Osteoblast (primary cell): ENCODE data around the gene PLXNA4. TPM values are rescaled to one million over a fixed set of nuclear protein-coding genes. Genes with fewer than 3 reads are reported as not detected.

Experiments used
- DNase-seq: peaks from one replicate; pipeline ENCODE4 v3.0.0; 2011; ENCODE audit warnings: low spot score, mixed read lengths; ENCODE audit not compliant: insufficient read length; ENCODE audit errors: missing footprints
- H2AFZ ChIP-seq: 2 replicates; pipeline ENCODE4 v1.6.0; 2011; ENCODE audit warnings: mild to moderate bottlenecking, low read length
- H3K27ac ChIP-seq: 2 replicates; pipeline ENCODE4 v1.5.1; 2011; ENCODE audit warnings: mild to moderate bottlenecking, low read depth, low read length, moderate library complexity
- H3K27me3 ChIP-seq: 2 replicates; pipeline ENCODE4 v1.6.0; 2012; ENCODE audit warnings: mild to moderate bottlenecking, control low read depth, inconsistent platforms, low read length, moderate library complexity; ENCODE audit not compliant: insufficient read depth
- H3K36me3 ChIP-seq: 2 replicates; pipeline ENCODE4 v1.5.1; 2011; ENCODE audit warnings: mild to moderate bottlenecking, low read length, control low read depth, moderate library complexity; ENCODE audit not compliant: insufficient read depth
- H3K4me1 ChIP-seq: 2 replicates; pipeline ENCODE4 v1.5.1; 2011; ENCODE audit warnings: mild to moderate bottlenecking, low read length, control low read depth, moderate library complexity; ENCODE audit not compliant: insufficient read depth
- H3K4me2 ChIP-seq: 2 replicates; pipeline ENCODE4 v1.6.0; 2011; ENCODE audit warnings: mild to moderate bottlenecking, low read length; ENCODE audit not compliant: insufficient read depth
- H3K4me3 ChIP-seq: fragments of 200-600 bp; sonication (generic); 3 replicates; pipeline ENCODE4 v1.5.1; 2012; ENCODE audit warnings: mild to moderate bottlenecking, low read length, inconsistent platforms; ENCODE audit not compliant: insufficient read depth
- H3K79me2 ChIP-seq: 2 replicates; pipeline ENCODE4 v1.6.0; 2012; ENCODE audit warnings: mild to moderate bottlenecking, low read length, control low read depth, inconsistent platforms; ENCODE audit not compliant: insufficient read depth
- H3K9me3 ChIP-seq: 2 replicates; pipeline ENCODE4 v1.5.1; 2011; ENCODE audit warnings: low read depth, low read length, control low read depth
- H4K20me1 ChIP-seq: 2 replicates; pipeline ENCODE4 v1.6.0; 2012; ENCODE audit warnings: mild to moderate bottlenecking, low read length, control low read depth; ENCODE audit not compliant: insufficient read depth
- total RNA-seq: library from RNA; depleted of rRNA; stranded (reverse); fragments of >200 nt; gene quantifications from 2 replicates; pipeline ENCODE4 v1.2.3, GENCODE V29; 2012
- TF ChIP-seq, protein P1 (sequence below): IDR thresholded peaks from 2 replicates; pipeline ENCODE4 v1.5.1; 2011; ENCODE audit warnings: mild to moderate bottlenecking, low read depth, low read length, moderate library complexity; ENCODE audit errors: extremely low read depth

The PLXNA4 gene, protein sequence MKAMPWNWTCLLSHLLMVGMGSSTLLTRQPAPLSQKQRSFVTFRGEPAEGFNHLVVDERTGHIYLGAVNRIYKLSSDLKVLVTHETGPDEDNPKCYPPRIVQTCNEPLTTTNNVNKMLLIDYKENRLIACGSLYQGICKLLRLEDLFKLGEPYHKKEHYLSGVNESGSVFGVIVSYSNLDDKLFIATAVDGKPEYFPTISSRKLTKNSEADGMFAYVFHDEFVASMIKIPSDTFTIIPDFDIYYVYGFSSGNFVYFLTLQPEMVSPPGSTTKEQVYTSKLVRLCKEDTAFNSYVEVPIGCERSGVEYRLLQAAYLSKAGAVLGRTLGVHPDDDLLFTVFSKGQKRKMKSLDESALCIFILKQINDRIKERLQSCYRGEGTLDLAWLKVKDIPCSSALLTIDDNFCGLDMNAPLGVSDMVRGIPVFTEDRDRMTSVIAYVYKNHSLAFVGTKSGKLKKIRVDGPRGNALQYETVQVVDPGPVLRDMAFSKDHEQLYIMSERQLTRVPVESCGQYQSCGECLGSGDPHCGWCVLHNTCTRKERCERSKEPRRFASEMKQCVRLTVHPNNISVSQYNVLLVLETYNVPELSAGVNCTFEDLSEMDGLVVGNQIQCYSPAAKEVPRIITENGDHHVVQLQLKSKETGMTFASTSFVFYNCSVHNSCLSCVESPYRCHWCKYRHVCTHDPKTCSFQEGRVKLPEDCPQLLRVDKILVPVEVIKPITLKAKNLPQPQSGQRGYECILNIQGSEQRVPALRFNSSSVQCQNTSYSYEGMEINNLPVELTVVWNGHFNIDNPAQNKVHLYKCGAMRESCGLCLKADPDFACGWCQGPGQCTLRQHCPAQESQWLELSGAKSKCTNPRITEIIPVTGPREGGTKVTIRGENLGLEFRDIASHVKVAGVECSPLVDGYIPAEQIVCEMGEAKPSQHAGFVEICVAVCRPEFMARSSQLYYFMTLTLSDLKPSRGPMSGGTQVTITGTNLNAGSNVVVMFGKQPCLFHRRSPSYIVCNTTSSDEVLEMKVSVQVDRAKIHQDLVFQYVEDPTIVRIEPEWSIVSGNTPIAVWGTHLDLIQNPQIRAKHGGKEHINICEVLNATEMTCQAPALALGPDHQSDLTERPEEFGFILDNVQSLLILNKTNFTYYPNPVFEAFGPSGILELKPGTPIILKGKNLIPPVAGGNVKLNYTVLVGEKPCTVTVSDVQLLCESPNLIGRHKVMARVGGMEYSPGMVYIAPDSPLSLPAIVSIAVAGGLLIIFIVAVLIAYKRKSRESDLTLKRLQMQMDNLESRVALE (N-terminal part only)
- 4.3 and 6.5 TPM in 2 replicates for total RNA-seq

DNA sequence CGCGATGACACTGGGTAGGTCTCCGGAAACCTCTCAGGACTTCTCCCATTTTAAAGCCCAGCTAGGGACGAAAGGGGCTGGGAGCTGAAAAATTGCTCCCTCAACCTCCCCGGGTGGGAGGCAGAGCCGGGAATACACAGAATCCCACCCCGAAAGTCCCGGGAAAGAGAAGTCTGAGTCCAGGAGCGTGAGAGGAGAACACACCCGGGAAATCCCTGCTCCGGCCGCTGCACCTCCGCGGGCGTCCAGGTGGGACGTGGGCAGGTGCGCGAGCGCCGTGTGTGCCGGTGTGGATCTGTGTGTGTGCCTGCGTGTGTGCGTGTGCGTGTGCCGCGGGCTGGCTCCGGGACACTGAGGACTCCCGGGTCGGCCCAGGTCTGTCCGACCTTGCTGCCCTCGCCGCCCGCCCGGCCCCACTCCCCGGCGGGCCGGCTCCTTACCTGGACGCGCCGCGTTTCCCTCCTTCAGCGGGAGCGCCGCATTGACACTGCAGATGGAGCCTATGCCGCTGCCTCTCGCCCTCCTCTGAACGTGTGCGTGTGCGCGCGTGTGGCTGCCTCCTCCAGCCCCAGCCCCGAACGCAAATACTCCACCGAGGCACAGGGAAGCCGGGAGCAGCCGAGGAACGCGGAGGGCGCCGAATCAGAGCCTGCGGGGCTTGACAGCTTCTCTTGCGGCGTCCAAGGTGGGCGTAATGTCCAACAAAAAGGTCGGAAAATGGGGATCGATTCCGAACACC, at the start of gene PLXNA4:
Gene PLXNA4 (minus strand): TSS at position 489 of the 739 bp plus-strand sequence. CDS start 67,777 bp downstream, outside the sequence.
- Histone ChIP-seq H3K4me2 (peak within 1 kb of the TSS; percentile 78), H3K36me3 (no peaks in the 10 kb centered on the region), H3K79me2 (no peaks in the 10 kb centered on the region), H3K4me1 (peaks cover 3% of the 10 kb centered on the region), H3K27me3 (peaks cover 35% of the 10 kb centered on the region), H3K4me3 (peak within 1 kb of the TSS; percentile 65), H2AFZ (peak within 1 kb of the TSS; percentile 70), H3K9me3 (no peaks in the 10 kb centered on the region), H3K27ac (no peak within 1 kb of the TSS), H4K20me1 (no peaks in the 10 kb centered on the region)
- TF ChIP-seq, protein P1, sequence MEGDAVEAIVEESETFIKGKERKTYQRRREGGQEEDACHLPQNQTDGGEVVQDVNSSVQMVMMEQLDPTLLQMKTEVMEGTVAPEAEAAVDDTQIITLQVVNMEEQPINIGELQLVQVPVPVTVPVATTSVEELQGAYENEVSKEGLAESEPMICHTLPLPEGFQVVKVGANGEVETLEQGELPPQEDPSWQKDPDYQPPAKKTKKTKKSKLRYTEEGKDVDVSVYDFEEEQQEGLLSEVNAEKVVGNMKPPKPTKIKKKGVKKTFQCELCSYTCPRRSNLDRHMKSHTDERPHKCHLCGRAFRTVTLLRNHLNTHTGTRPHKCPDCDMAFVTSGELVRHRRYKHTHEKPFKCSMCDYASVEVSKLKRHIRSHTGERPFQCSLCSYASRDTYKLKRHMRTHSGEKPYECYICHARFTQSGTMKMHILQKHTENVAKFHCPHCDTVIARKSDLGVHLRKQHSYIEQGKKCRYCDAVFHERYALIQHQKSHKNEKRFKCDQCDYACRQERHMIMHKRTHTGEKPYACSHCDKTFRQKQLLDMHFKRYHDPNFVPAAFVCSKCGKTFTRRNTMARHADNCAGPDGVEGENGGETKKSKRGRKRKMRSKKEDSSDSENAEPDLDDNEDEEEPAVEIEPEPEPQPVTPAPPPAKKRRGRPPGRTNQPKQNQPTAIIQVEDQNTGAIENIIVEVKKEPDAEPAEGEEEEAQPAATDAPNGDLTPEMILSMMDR: no peak
- peak; percentile 87 for DNase-seq

DNA sequence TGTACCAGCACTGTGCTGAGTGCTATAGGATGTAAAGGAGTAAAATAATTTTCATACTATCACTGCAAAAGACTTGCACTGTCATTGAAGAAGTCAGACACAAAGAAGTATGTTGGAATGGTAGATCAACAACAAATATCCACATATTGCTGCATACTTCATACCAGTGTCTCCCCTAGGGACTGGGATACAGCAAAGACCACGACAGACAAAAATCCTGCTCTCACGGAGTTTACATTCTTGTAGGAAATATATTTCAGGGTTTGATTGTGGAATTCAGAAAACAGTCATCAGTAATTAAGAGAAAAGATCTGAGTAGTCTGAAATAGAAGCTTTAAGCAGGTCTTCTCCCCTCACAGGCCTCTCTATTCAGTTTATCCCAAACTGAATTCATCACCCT, 49.4 kb upstream of the PLXNA4 start:
- Histone ChIP-seq H3K79me2 (no peaks in the 10 kb centered on the region), H2AFZ (no peak overlapping the region), H3K9me3 (no peaks in the 10 kb centered on the region), H3K36me3 (no peaks in the 10 kb centered on the region), H3K27ac (no peak overlapping the region), H3K4me2 (no peak overlapping the region), H3K4me1 (no peaks in the 10 kb centered on the region), H3K27me3 (peaks cover 6% of the 10 kb centered on the region), H3K4me3 (no peak overlapping the region), H4K20me1 (no peaks in the 10 kb centered on the region)
- TF ChIP-seq, protein P1: no peak
- DNase-seq: no peak

DNA sequence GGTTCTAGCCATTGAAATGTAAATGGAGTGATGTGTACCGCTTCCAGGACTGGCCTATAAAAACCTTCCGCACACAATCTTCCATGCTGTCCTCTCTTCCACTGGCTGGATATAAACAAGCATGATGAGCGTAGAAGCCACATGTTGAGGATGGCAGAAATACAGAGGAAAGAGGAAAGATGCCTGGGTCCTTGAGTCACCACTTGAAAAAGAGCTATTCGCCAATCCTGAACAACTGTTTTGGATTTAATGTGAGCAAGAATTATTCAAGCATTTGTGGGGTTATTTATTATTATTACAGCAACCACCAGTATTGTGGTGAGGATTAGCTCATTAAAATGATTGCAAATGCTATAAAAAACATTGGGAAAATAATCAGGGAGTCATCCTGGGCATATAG, 45.8 kb upstream of the PLXNA4 start:
- TF ChIP-seq, protein P1: no peak
- peaks cover 6% of the 10 kb centered on the region for H3K27me3 ChIP-seq
- H2AFZ ChIP-seq: no peak overlapping the region
- H3K27ac ChIP-seq: no peak overlapping the region
- H3K79me2 ChIP-seq: no peaks in the 10 kb centered on the region
- no peaks in the 10 kb centered on the region for H3K9me3 ChIP-seq
- no peak overlapping the region for H3K4me3 ChIP-seq
- H3K4me2 ChIP-seq: no peak overlapping the region
- H3K36me3 ChIP-seq: no peaks in the 10 kb centered on the region
- no peak for DNase-seq
- H4K20me1 ChIP-seq: no peaks in the 10 kb centered on the region
- H3K4me1 ChIP-seq: peaks cover 8% of the 10 kb centered on the region
